Natural killer cell (primary cell): ENCODE measurements around the gene PTPRN2. TPM values are rescaled to one million over a fixed set of nuclear protein-coding genes. Genes with fewer than 3 reads are reported as not detected.

ENCODE experiments used
- ATAC-seq, 3 donors: fragments of 150-1000 bp in 2 of 3; fragments of 200-7000 bp in 1 of 3; cut with Tn5 transposase; 1 replicate in 1 of 3; 2 replicates in 2 of 3; pipeline ENCODE4 v1.10.0; 2021; ENCODE audit warnings: mild to moderate bottlenecking in 2 of 3, moderate library complexity in 2 of 3
- DNase-seq, 2 donors: peaks; one replicate each; pipeline versions ENCODE4 v3.0.0 to v3.0.0-alpha.2; 2013 to 2021; ENCODE audit warnings: mixed read lengths in 1 of 2
- H3K27ac ChIP-seq: one replicate; pipeline ENCODE4 v1.5.1; 2013; ENCODE audit warnings: mild to moderate bottlenecking, low read length
- H3K27me3 ChIP-seq: one replicate; pipeline ENCODE4 v1.6.1; 2013; ENCODE audit warnings: low read length; ENCODE audit not compliant: control insufficient read depth, insufficient read depth
- H3K36me3 ChIP-seq: one replicate; pipeline ENCODE4 v1.6.1; 2013; ENCODE audit warnings: low read length; ENCODE audit not compliant: control insufficient read depth, insufficient read depth
- H3K4me1 ChIP-seq: one replicate; pipeline ENCODE4 v1.6.1; 2013; ENCODE audit warnings: low read length; ENCODE audit not compliant: control insufficient read depth, insufficient read depth
- H3K4me3 ChIP-seq: one replicate; pipeline ENCODE4 v1.5.1; 2013; ENCODE audit warnings: low read length
- H3K9me3 ChIP-seq: one replicate; pipeline ENCODE4 v1.6.1; 2013; ENCODE audit warnings: low read length; ENCODE audit not compliant: control insufficient read depth, insufficient read depth
- H3K27ac Mint-ChIP-seq, 2 donors: one replicate each; pipeline ENCODE4 v1.8.0; 2022; ENCODE audit warnings: mild to moderate bottlenecking in 2 of 2, mixed read lengths in 2 of 2, moderate library complexity in 1 of 2
- H3K27me3 Mint-ChIP-seq, 2 donors: one replicate each; pipeline ENCODE4 v1.8.0; 2022; ENCODE audit warnings: low read depth in 2 of 2, mixed read lengths in 2 of 2
- H3K36me3 Mint-ChIP-seq: one replicate; pipeline ENCODE4 v1.8.0; 2022; ENCODE audit warnings: mixed read lengths
- H3K4me1 Mint-ChIP-seq, 2 donors: one replicate each; pipeline ENCODE4 v1.8.0; 2022; ENCODE audit warnings: mixed read lengths in 2 of 2
- H3K4me3 Mint-ChIP-seq: one replicate; pipeline ENCODE4 v1.8.0; 2022; ENCODE audit warnings: mild to moderate bottlenecking, moderate library complexity, mixed read lengths
- H3K9me3 Mint-ChIP-seq, 2 donors: one replicate each; pipeline ENCODE4 v1.8.0; 2022; ENCODE audit warnings: mixed read lengths in 2 of 2
- CTCF ChIP-seq: fragments of 200-600 bp; IDR thresholded peaks from one replicate; pipeline ENCODE4 v1.8.0; 2022; ENCODE audit warnings: antibody characterized with exemption
- WGBS: methylation state at CpG from one replicate; pipeline ENCODE4 v1.1.7; 2013; ENCODE audit warnings: missing lambda C conversion rate; ENCODE audit not compliant: insufficient coverage; 5-methylcytosine and 5-hydroxymethylcytosine counted together
- intact Hi-C: fragments of 100-400 bp; cut with micrococcal nuclease; formaldehyde crosslinking; loops from one replicate; pipeline ENCODE4 v1.14.2; 2022
- total RNA-seq, 4 donors: library from RNA; stranded (reverse); fragments of 120-200 nt in 1 of 4; gene quantifications; one replicate each; pipeline versions ENCODE4 v1.2.3 to v1.2.4, GENCODE V29; 2013 to 2022

Gene PTPRN2
- total RNA-seq, 3 donors from 2014 or later (not counting 1 experiment from before 2014, with no cell fraction given), result 1.3 to 2.5 (median 1.9) TPM

DNA sequence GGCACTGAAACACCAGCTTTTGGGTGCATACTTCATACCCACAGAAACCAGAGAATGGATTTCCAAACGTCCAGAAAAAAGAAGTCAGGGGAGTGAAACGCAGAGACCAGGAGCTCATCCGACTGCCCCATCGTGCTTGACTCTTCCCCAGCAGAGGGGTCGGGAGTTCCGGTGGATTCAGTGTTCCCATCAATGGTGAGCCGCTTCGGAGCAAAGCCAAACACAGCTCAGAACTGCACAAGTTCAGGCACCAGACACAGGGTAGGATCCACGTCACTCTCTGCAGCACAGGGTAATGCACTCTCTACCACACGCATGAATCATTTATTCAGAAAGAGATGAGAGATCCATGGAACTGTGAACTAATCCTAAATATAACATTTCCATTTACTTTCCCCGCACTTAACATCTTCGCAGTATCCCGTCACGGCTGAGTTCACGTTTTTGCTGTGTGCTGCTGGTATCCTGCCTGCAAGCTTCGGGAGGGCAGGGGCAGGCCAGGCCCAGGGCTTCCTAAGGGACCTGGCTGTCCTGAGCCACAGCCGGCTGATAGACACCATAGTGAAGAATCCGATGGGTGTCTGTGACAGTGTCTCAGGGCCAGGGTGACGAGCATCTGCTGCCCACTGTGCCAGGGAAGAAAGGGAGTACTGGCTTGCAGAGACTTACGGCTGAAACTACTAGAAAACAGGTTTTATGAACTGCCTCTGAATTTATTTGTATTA, 545.3 kb downstream of the PTPRN2 start:
- H3K4me1 ChIP-seq, result no peaks in the 10 kb centered on the region
- no peak overlapping the region for H3K27ac ChIP-seq
- DNase-seq (no peak), ATAC-seq (no peak)
- no peak overlapping the region for H3K27ac Mint-ChIP-seq
- H3K27me3 Mint-ChIP-seq, result no peaks in the 10 kb centered on the region
- H3K9me3 Mint-ChIP-seq, result peaks cover 8 to 9% of the 10 kb centered on the region in 2 donors
- 83% methylated on average over 20 of the region's 20 CpGs for WGBS
- no peaks in the 10 kb centered on the region for H3K36me3 ChIP-seq
- no peaks in the 10 kb centered on the region for H3K4me1 Mint-ChIP-seq
- no peaks in the 10 kb centered on the region for H3K27me3 ChIP-seq
- no peak overlapping the region for H3K4me3 ChIP-seq
- H3K9me3 ChIP-seq, result peaks cover 3% of the 10 kb centered on the region
- no peaks in the 10 kb centered on the region for H3K36me3 Mint-ChIP-seq
- intact Hi-C loops, result no loop called here
- TF ChIP-seq CTCF, result no peak
- no peak overlapping the region for H3K4me3 Mint-ChIP-seq

GRCh38 chr7:158040199-158040598, 547.4 kb downstream of the PTPRN2 start:
- Mint-ChIP-seq H3K9me3 (peaks cover 8 to 9% of the 10 kb centered on the region in 2 donors), H3K27me3 (peaks cover 0 to under 1% of the 10 kb centered on the region in 2 donors), H3K27ac (no peak overlapping the region), H3K36me3 (no peaks in the 10 kb centered on the region), H3K4me3 (no peak overlapping the region), H3K4me1 (no peaks in the 10 kb centered on the region)
- intact Hi-C loops, result no loop called here
- H3K36me3 ChIP-seq, result no peaks in the 10 kb centered on the region
- no peak for TF ChIP-seq CTCF
- H3K4me3 ChIP-seq, result no peak overlapping the region
- H3K9me3 ChIP-seq, result peaks cover 3% of the 10 kb centered on the region
- 86% methylated on average over 4 of the region's 6 CpGs for WGBS
- H3K27ac ChIP-seq, result no peak overlapping the region
- ATAC-seq (peak in 1 of 3 donors; percentile 27), DNase-seq (no peak)
- no peaks in the 10 kb centered on the region for H3K4me1 ChIP-seq
- no peaks in the 10 kb centered on the region for H3K27me3 ChIP-seq

- Mint-ChIP-seq H3K4me3 (no peak overlapping the region), H3K27me3 (peaks cover 0 to 3% of the 10 kb centered on the region in 2 donors), H3K27ac (no peak overlapping the region), H3K36me3 (no peaks in the 10 kb centered on the region), H3K9me3 (peaks cover 9 to 10% of the 10 kb centered on the region in 2 donors), H3K4me1 (no peaks in the 10 kb centered on the region)
- no peaks in the 10 kb centered on the region for H3K27me3 ChIP-seq
- H3K27ac ChIP-seq, result no peak overlapping the region
- peaks cover 3% of the 10 kb centered on the region for H3K9me3 ChIP-seq
- DNase-seq, result no peak
- no peaks in the 10 kb centered on the region for H3K4me1 ChIP-seq
- intact Hi-C loops, result no loop called here
- no peaks in the 10 kb centered on the region for H3K36me3 ChIP-seq
- no peak for TF ChIP-seq CTCF
- no peak overlapping the region for H3K4me3 ChIP-seq
- ATAC-seq, result no peak
Measured at GRCh38 chr7:158039270-158039669, 548.4 kb downstream of the PTPRN2 start.

DNA sequence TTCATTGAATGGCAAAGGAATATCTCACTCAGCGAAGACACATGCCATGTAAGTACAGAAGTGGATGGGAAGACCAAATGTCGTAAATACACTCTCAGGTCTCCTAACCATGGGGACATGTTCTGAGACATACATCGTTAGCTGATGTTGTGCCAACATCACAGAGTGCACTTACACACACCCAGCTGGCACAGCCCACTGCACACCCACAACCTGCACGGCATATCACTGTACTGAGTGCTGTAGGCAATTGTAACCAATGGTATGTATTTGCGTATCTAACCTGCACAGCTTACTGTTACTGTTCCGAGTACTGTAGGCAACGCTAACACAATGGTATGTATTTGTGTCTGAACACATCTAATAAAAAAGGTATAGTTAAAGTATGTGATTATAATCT, 550.4 kb downstream of the PTPRN2 start:
- Mint-ChIP-seq H3K27ac (no peak overlapping the region), H3K36me3 (no peaks in the 10 kb centered on the region), H3K27me3 (peaks cover 0 to 3% of the 10 kb centered on the region in 2 donors), H3K4me1 (no peaks in the 10 kb centered on the region), H3K4me3 (no peak overlapping the region), H3K9me3 (peaks cover 9 to 10% of the 10 kb centered on the region in 2 donors)
- H3K27ac ChIP-seq, result no peak overlapping the region
- 93% methylated on average over 7 of the region's 7 CpGs for WGBS
- intact Hi-C loops, result no loop called here
- DNase-seq (no peak), ATAC-seq (no peak)
- no peaks in the 10 kb centered on the region for H3K27me3 ChIP-seq
- no peaks in the 10 kb centered on the region for H3K4me1 ChIP-seq
- peaks cover 3% of the 10 kb centered on the region for H3K9me3 ChIP-seq
- TF ChIP-seq CTCF, result no peak
- no peak overlapping the region for H3K4me3 ChIP-seq
- H3K36me3 ChIP-seq, result no peaks in the 10 kb centered on the region
